ENCODE measurements around the gene STAM2. TPM values are rescaled to one million over a fixed set of nuclear protein-coding genes. Genes with fewer than 3 reads are reported as not detected.

STAM2 gene
- total RNA-seq, 2 experiments from 2014 or later = 9.6 to 10.8 TPM

DNA sequence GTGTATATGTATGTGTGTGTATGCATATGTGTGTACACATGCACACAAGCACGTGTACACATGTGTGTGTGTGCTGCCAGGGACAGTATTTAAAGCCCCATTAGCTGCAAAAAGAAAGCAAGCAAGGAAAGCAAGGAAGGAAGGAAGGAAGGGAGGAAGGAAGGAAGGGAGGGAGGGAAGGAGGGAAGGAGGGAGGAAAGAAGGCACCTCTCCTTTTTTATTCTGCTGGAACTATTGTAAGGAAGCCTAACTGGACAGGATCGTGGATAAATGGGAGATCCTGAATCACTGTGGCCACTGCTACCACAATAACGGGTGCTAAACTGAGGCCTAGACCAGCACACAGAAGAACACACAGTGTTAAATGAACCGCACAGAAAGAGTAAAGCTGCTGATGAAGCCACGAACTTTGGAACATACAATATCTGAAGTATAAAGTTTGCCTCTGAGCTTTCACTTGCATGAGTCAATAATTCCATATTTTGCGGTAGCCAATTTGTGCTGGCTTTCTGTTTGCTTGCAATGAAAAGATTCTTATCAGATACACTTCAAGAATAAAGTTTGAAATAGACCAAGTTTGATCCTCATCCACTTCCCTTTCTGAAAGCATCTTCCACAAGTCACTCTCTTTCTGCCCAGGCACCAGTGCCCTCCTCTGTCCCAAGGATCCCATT is 92.2 kb downstream of the STAM2 start:
- no peaks in the 10 kb centered on the region for H3K27me3 Mint-ChIP-seq (ENCODE audit: low read depth)
- intact Hi-C loops (cut with micrococcal nuclease) = no loop called here
- H3K4me3 Mint-ChIP-seq = no peak overlapping the region
- no peaks in the 10 kb centered on the region for H3K4me1 Mint-ChIP-seq (ENCODE audit: low read depth)
- CTCF ChIA-PET = interaction anchor here (0.6 kb wide), 1 partner anchor 448 kb away, joined by 4 read pairs; no protein-coding TSS in a partner anchor
- H3K9me3 Mint-ChIP-seq = no peaks in the 10 kb centered on the region
- H3K36me3 Mint-ChIP-seq (ENCODE audit: low read depth) = no peaks in the 10 kb centered on the region
- no peak overlapping the region for H3K27ac Mint-ChIP-seq
- DNase-seq = no peak

DNA sequence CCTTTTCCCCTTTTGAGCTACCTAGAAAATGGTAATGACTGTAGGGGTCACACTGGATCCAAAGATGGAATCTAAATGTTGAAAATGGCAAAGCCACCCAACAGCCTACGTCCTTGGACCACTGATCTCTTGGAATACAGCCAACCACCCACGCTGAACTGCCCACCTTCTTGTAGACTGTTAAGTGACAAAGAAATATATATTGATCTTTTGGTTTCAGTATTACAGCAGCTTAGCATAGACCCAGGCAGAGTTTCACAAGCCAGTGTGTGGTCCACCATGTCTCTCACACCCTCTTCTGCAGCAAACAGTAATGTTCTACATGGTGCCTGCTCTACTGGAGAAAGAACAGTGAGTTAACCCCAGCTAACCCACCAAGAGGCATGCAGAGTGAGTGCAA is 96.9 kb downstream of the STAM2 start:
- CTCF ChIA-PET = interaction anchor here (0.6 kb wide), 1 partner anchor 84 kb away, joined by 7 read pairs; no protein-coding TSS in a partner anchor
- Mint-ChIP-seq H3K4me1 (ENCODE audit: low read depth) (no peaks in the 10 kb centered on the region), H3K4me3 (no peak overlapping the region), H3K27me3 (ENCODE audit: low read depth) (no peaks in the 10 kb centered on the region), H3K27ac (no peak overlapping the region), H3K9me3 (no peaks in the 10 kb centered on the region), H3K36me3 (ENCODE audit: low read depth) (no peaks in the 10 kb centered on the region)
- no peak for DNase-seq
- intact Hi-C loops (cut with micrococcal nuclease) = no loop called here

DNA sequence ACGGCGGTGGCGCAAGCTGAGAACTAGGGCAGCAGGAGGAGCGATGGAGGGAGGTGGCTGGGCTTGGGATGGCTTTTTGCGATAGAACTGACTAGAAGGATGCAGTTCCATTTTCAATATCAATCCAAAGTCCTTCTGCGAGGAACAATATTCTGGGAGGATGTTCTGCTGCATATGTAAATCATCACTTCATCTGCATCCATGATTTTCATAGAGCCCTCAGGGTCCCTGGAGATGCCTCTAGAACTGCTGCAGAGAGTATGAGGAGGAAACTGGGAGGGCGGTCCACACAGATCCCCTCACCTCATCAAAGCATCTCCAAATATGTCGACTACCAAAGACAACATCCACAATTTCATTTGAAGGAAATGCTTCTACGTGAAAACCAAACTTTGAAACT is 97.5 kb downstream of the STAM2 start:
- Mint-ChIP-seq H3K4me1 (ENCODE audit: low read depth) (no peaks in the 10 kb centered on the region), H3K27me3 (ENCODE audit: low read depth) (no peaks in the 10 kb centered on the region), H3K9me3 (no peaks in the 10 kb centered on the region), H3K36me3 (ENCODE audit: low read depth) (no peaks in the 10 kb centered on the region), H3K4me3 (no peak overlapping the region), H3K27ac (no peak overlapping the region)
- CTCF ChIA-PET = no interaction called here
- no peak for DNase-seq
- intact Hi-C loops (cut with micrococcal nuclease) = no loop called here

DNA sequence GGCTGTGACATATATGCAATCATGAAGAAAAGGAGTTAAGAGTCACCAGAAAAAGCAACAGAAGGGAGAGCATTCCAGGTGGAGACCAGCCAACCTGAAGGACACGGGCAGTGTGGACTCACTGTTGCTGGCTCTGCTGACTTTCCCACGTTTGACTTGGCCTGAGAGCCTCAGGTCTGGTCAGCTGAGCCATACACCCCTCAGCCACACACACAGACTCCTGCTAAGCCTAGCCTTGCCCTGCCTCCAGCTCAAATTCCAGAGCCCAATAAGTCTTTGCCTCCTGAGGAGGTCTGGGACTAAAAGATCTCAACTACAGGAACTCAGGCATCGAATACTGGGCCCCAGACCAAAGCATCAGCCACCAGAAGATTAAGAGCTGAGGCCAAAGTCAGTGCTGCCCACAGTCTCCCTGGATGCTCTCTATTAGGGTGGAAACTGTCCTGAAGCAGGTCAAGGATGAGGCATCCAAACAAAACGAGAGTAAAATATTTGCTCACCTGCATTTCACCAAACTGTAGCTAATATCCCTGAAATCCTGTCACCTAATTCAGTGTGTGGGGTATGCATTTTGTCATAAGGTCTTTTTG is 100.0 kb downstream of the STAM2 start:
- no peaks in the 10 kb centered on the region for H3K27me3 Mint-ChIP-seq (ENCODE audit: low read depth)
- H3K36me3 Mint-ChIP-seq (ENCODE audit: low read depth) = no peaks in the 10 kb centered on the region
- no peaks in the 10 kb centered on the region for H3K9me3 Mint-ChIP-seq
- no peak overlapping the region for H3K4me3 Mint-ChIP-seq
- H3K27ac Mint-ChIP-seq = no peak overlapping the region
- CTCF ChIA-PET = interaction anchor here (0.6 kb wide), 1 partner anchor 73 kb away, joined by 6 read pairs; no protein-coding TSS in a partner anchor
- no peak for DNase-seq
- no peaks in the 10 kb centered on the region for H3K4me1 Mint-ChIP-seq (ENCODE audit: low read depth)
- intact Hi-C loops (cut with micrococcal nuclease) = no loop called here

DNA sequence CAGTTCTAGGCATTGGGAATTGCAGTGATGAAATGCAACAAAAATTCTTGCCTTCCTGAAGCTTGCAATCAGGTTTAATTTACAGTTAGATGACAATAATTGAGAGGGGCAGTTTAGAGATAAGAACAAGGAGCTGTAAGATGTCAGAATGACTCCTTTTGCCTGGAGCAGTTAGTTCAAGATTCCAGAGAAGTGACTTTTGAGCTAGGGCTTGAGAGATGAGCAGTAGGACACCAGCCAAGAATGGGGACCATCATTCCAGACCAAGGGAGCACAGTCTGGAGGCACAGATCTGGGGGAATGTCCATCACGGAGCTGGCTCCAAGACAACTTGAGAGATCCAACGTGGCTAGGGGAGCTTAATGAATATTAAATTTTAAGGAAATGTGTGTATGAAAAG is 103.6 kb downstream of the STAM2 start:
- CTCF ChIA-PET = no interaction called here
- Mint-ChIP-seq H3K4me3 (no peak overlapping the region), H3K27me3 (ENCODE audit: low read depth) (no peaks in the 10 kb centered on the region), H3K4me1 (ENCODE audit: low read depth) (no peaks in the 10 kb centered on the region), H3K27ac (no peak overlapping the region), H3K9me3 (no peaks in the 10 kb centered on the region), H3K36me3 (ENCODE audit: low read depth) (no peaks in the 10 kb centered on the region)
- no peak for DNase-seq
- intact Hi-C loops (cut with micrococcal nuclease) = no loop called here

DNA sequence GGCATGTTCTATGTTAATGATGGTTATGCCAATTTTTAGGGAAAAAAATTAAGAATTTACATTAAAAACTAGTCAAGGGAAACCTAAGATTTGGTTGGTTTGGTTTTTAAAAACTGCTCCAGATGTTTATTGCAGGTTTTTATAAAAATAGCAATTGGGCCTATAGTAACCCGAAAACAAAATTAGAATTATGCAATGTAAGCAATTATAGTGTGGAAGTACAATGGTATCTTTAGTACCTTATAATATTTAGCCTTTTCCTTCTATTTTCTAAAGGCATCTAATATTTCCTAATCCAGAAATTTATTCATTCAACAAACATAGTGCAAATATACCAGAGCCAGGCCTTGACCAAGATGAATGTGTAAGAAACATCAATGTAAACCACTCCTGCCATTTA is 104.0 kb downstream of the STAM2 start:
- Mint-ChIP-seq H3K9me3 (no peaks in the 10 kb centered on the region), H3K27me3 (ENCODE audit: low read depth) (no peaks in the 10 kb centered on the region), H3K4me1 (ENCODE audit: low read depth) (no peaks in the 10 kb centered on the region), H3K4me3 (no peak overlapping the region), H3K27ac (no peak overlapping the region), H3K36me3 (ENCODE audit: low read depth) (no peaks in the 10 kb centered on the region)
- DNase-seq = no peak
- CTCF ChIA-PET = no interaction called here
- intact Hi-C loops (cut with micrococcal nuclease) = no loop called here

DNA sequence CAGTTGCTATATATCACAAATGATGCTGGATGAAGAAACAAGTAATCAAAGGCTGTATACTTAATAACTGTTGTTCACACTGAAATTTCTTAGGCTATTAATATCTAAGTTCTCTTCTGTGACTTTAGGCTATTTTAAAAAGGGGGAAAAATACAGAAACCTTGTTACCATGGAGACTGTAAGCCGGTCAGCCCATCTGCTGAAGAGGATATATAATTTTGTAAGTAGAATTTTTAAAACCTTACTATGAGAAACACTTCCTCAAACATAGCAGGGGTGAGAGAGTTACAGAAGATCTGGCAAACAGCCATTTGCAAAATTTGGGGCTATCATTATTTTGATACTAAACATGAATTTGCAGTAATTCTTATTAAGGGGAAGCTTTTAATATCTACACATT is 104.5 kb downstream of the STAM2 start:
- CTCF ChIA-PET = no interaction called here
- H3K36me3 Mint-ChIP-seq (ENCODE audit: low read depth) = no peaks in the 10 kb centered on the region
- H3K4me3 Mint-ChIP-seq = no peak overlapping the region
- H3K27ac Mint-ChIP-seq = no peak overlapping the region
- intact Hi-C loops (cut with micrococcal nuclease) = no loop called here
- H3K9me3 Mint-ChIP-seq = no peaks in the 10 kb centered on the region
- H3K4me1 Mint-ChIP-seq (ENCODE audit: low read depth) = no peaks in the 10 kb centered on the region
- no peak for DNase-seq
- no peaks in the 10 kb centered on the region for H3K27me3 Mint-ChIP-seq (ENCODE audit: low read depth)

DNA sequence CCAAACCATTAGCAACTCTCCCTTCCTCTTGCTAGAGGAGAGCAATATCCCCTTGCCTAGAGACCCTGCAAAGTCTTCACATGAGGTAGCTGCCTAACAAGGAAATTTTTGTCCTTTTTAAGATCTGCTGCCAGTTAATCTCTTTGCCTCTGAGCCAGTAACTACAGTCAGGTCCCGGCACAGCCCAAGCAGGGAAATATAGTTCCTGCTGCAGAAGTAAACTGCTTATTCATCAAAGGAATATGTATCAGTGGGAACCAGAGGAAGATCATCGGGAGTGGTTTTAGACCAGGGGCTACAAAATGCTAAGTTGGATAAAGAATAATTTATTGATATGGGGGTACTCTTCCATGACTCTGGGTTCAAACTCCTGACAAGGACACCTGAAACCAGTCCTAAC is 107.3 kb downstream of the STAM2 start:
- Mint-ChIP-seq H3K36me3 (ENCODE audit: low read depth) (no peaks in the 10 kb centered on the region), H3K9me3 (no peaks in the 10 kb centered on the region), H3K27ac (no peak overlapping the region), H3K27me3 (ENCODE audit: low read depth) (peaks cover 8% of the 10 kb centered on the region), H3K4me3 (no peak overlapping the region), H3K4me1 (ENCODE audit: low read depth) (no peaks in the 10 kb centered on the region)
- CTCF ChIA-PET = interaction anchor here (0.6 kb wide), 1 partner anchor 108 kb away, joined by 4 read pairs; no protein-coding TSS in a partner anchor
- intact Hi-C loops (cut with micrococcal nuclease) = no loop called here
- no peak for DNase-seq

DNA sequence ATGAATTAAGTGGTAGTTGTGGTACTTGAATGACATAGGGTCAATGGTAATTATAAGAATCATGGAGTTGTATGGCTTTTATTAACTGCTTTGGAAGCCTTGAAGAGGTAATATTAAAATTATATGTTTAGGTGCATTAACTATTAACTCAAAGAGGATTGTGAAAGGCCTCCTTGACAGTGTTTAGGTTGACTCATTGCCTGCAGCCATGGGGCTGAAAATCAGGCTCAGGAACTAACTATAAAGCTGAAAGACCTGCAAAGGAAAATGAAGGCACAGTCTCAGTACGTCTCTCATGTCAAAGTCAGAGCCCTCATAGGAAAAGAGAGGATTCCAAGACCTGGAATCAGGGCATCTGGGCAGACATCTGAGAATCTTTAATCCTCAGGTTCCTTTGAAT is 107.7 kb downstream of the STAM2 start:
- Mint-ChIP-seq H3K36me3 (ENCODE audit: low read depth) (no peaks in the 10 kb centered on the region), H3K4me3 (no peak overlapping the region), H3K4me1 (ENCODE audit: low read depth) (no peaks in the 10 kb centered on the region), H3K9me3 (no peaks in the 10 kb centered on the region), H3K27ac (no peak overlapping the region), H3K27me3 (ENCODE audit: low read depth) (peaks cover 8% of the 10 kb centered on the region)
- CTCF ChIA-PET = interaction anchor here (0.6 kb wide), 1 partner anchor 108 kb away, joined by 4 read pairs; no protein-coding TSS in a partner anchor
- intact Hi-C loops (cut with micrococcal nuclease) = no loop called here
- DNase-seq = no peak

Other genes with a start within 250 kb of the STAM2 start
- gene CACNB4, start 76.7 kb downstream of the STAM2 start, total RNA-seq = under 1 TPM; 0.10 to 0.15 TPM
- gene FMNL2, start 159.4 kb upstream of the STAM2 start, total RNA-seq = 1 to 10 TPM; 2.5 to 2.7 TPM